ENCODE measurements around the gene CPNE8.

CPNE8 gene

DNA sequence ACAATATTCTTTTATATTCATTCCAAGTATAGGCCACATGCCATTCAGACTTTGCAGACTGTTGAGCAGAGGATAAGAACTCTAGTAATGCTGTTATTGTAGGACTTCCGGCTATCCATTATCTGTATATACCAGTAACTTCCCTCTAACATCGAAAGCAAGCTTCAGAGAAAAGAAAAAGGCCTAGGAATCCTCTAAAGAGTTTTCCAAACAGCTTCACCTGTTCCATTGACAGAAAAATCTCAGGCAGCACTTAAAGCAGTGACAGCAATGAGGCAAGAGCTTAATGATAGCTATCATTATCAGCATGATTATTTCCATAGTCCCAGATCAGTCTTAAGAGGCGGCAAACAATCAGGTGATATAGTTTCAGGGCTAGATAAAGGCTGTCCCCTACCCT is 1.8 kb downstream of the CPNE8 start:
- Histone ChIP-seq H4K20me1 (ENCODE audit: insufficient read depth, low read length) (no peaks in the 10 kb centered on the region), H3K9me3 (ENCODE audit: insufficient read depth, low read length, severe bottlenecking) (peaks cover 6% of the 10 kb centered on the region), H3K4me1 (ENCODE audit: insufficient read depth, low read length) (no peaks in the 10 kb centered on the region), H3K27me3 (ENCODE audit: insufficient read depth, low read length, poor library complexity) (no peaks in the 10 kb centered on the region), H3K36me3 (ENCODE audit: insufficient read depth, low read length) (no peaks in the 10 kb centered on the region), H2AFZ (ENCODE audit: low read depth, low read length) (no peak overlapping the region), H3K79me2 (ENCODE audit: insufficient read depth, low read length) (no peaks in the 10 kb centered on the region), H3K27ac (ENCODE audit: low read length) (no peak overlapping the region), H3K9ac (ENCODE audit: low read depth, low read length) (no peak overlapping the region), H3K4me2 (ENCODE audit: insufficient read depth, low read length) (no peak overlapping the region), H3K4me3 (ENCODE audit: low read depth in 1 of 2, low read length in 2 of 2) (no peak overlapping the region)
- DNase-seq (no peak), ATAC-seq (ENCODE audit: insufficient read depth, low read depth) (no peak)
- TF ChIP-seq EZH2 (IDR thresholded peaks at IDR 0.05; ENCODE audit: borderline replicate concordance, low read depth, low read length, severe bottlenecking) = no peak
- TF ChIP-seq, protein P1, sequence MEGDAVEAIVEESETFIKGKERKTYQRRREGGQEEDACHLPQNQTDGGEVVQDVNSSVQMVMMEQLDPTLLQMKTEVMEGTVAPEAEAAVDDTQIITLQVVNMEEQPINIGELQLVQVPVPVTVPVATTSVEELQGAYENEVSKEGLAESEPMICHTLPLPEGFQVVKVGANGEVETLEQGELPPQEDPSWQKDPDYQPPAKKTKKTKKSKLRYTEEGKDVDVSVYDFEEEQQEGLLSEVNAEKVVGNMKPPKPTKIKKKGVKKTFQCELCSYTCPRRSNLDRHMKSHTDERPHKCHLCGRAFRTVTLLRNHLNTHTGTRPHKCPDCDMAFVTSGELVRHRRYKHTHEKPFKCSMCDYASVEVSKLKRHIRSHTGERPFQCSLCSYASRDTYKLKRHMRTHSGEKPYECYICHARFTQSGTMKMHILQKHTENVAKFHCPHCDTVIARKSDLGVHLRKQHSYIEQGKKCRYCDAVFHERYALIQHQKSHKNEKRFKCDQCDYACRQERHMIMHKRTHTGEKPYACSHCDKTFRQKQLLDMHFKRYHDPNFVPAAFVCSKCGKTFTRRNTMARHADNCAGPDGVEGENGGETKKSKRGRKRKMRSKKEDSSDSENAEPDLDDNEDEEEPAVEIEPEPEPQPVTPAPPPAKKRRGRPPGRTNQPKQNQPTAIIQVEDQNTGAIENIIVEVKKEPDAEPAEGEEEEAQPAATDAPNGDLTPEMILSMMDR (IDR thresholded peaks at IDR 0.05; ENCODE audit: borderline replicate concordance, extremely low read depth, low read length, poor library complexity, severe bottlenecking) = no peak

DNA sequence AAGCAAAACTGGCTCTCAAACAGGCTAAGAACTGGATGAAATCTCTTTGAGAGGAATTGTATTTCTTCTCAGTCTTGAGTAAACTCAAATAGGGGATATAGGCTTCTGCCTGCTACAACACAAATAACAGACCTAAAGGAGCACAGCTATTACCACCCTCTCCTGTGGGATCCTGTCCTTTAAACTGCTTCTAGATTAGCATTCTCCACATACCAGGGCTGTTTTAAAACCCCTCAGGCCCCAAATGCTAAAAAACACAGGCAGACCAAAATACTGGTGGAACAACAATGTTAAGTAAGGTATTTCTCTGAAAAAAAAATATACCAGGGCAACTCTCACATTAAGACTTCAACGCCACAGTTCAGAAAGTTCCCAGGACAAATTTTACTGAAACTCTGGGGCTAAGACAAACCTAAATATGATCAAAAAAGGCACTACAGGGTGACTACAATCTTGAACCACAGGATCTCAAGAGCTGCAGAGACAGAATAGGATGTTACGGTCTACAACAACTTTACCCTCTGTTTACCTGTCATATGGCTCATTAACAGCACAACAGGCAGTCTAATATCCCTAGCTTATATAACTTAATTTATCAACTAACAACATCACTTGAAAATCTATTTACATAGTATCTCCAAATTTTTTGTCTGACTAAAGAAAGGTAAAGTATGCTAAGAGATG is 7.2 kb downstream of the CPNE8 start:
- TF ChIP-seq, protein P1 (IDR thresholded peaks at IDR 0.05; ENCODE audit: borderline replicate concordance, extremely low read depth, low read length, poor library complexity, severe bottlenecking) = no peak
- TF ChIP-seq EZH2 (IDR thresholded peaks at IDR 0.05; ENCODE audit: borderline replicate concordance, low read depth, low read length, severe bottlenecking) = no peak

DNA sequence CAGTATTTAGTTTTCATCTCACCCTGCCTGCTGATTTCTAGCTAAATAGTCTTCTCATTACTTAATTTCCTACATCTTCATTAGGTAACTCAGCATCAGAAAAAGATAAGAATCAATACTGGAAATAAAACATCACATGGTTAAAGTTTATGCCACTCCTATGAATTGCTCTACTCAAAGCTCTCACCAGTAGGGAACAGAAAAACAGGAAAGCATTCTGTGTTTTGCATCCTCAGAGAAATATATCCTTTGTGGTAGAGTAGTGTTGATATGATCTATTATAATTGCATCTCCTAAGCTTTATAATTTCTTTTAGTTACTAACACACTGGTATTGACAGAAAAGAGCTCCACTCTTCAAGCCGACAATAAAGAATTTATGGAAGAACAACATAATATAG is 9.9 kb downstream of the CPNE8 start:
- H3K36me3 ChIP-seq (ENCODE audit: insufficient read depth, low read length) = no peaks in the 10 kb centered on the region
- no peaks in the 10 kb centered on the region for H3K27me3 ChIP-seq (ENCODE audit: insufficient read depth, low read length, poor library complexity)
- H2AFZ ChIP-seq (ENCODE audit: low read depth, low read length) = no peak overlapping the region
- no peaks in the 10 kb centered on the region for H4K20me1 ChIP-seq (ENCODE audit: insufficient read depth, low read length)
- DNase-seq = no peak
- no peaks in the 10 kb centered on the region for H3K79me2 ChIP-seq (ENCODE audit: insufficient read depth, low read length)
- no peak overlapping the region for H3K4me3 ChIP-seq (ENCODE audit: low read depth in 1 of 2, low read length in 2 of 2)
- H3K4me2 ChIP-seq (ENCODE audit: insufficient read depth, low read length) = no peak overlapping the region
- no peak overlapping the region for H3K27ac ChIP-seq (ENCODE audit: low read length)
- TF ChIP-seq EZH2 (IDR thresholded peaks at IDR 0.05; ENCODE audit: borderline replicate concordance, low read depth, low read length, severe bottlenecking) = no peak
- TF ChIP-seq, protein P1 (IDR thresholded peaks at IDR 0.05; ENCODE audit: borderline replicate concordance, extremely low read depth, low read length, poor library complexity, severe bottlenecking) = no peak
- H3K4me1 ChIP-seq (ENCODE audit: insufficient read depth, low read length) = no peaks in the 10 kb centered on the region
- H3K9me3 ChIP-seq (ENCODE audit: insufficient read depth, low read length, severe bottlenecking) = no peaks in the 10 kb centered on the region
- ATAC-seq (ENCODE audit: insufficient read depth, low read depth) = no peak
- no peak overlapping the region for H3K9ac ChIP-seq (ENCODE audit: low read depth, low read length)

More for the DNA sequence above, 7.2 kb downstream of the CPNE8 start:
- Histone ChIP-seq H3K79me2 (ENCODE audit: insufficient read depth, low read length) (no peaks in the 10 kb centered on the region), H3K27me3 (ENCODE audit: insufficient read depth, low read length, poor library complexity) (no peaks in the 10 kb centered on the region), H3K4me3 (ENCODE audit: low read depth in 1 of 2, low read length in 2 of 2) (no peak overlapping the region), H3K36me3 (ENCODE audit: insufficient read depth, low read length) (no peaks in the 10 kb centered on the region), H3K27ac (ENCODE audit: low read length) (no peak overlapping the region), H3K9me3 (ENCODE audit: insufficient read depth, low read length, severe bottlenecking) (no peaks in the 10 kb centered on the region), H2AFZ (ENCODE audit: low read depth, low read length) (no peak overlapping the region), H3K4me1 (ENCODE audit: insufficient read depth, low read length) (no peaks in the 10 kb centered on the region), H3K9ac (ENCODE audit: low read depth, low read length) (no peak overlapping the region), H3K4me2 (ENCODE audit: insufficient read depth, low read length) (no peak overlapping the region), H4K20me1 (ENCODE audit: insufficient read depth, low read length) (no peaks in the 10 kb centered on the region)
- no peak for DNase-seq
- ATAC-seq (ENCODE audit: insufficient read depth, low read depth) = no peak

Measured in DND-41 (cell line).